Epithelial cell of esophagus (primary cell): ENCODE results near the gene SLC45A2.
"Not testable (repeated sequence)": the region's sequence is repeated elsewhere in the genome, so short reads cannot be mapped to it uniquely, and the experiment has no call there.

Source experiments
- DNase-seq: peaks from one replicate; pipeline ENCODE4 v3.0.0; 2010; ENCODE audit warnings: low read depth
- H3K4me3 ChIP-seq: 2 replicates; pipeline ENCODE4 v1.5.1; 2011; ENCODE audit warnings: mild to moderate bottlenecking, low read length, control low read depth
- TF ChIP-seq, protein P1 (sequence below): IDR thresholded peaks from 2 replicates; pipeline ENCODE4 v1.5.1; 2011; ENCODE audit warnings: low read depth, mild to moderate bottlenecking, low read length, control low read depth, inconsistent platforms; ENCODE audit not compliant: insufficient read depth; ENCODE audit errors: missing control alignments

SLC45A2 gene

DNA sequence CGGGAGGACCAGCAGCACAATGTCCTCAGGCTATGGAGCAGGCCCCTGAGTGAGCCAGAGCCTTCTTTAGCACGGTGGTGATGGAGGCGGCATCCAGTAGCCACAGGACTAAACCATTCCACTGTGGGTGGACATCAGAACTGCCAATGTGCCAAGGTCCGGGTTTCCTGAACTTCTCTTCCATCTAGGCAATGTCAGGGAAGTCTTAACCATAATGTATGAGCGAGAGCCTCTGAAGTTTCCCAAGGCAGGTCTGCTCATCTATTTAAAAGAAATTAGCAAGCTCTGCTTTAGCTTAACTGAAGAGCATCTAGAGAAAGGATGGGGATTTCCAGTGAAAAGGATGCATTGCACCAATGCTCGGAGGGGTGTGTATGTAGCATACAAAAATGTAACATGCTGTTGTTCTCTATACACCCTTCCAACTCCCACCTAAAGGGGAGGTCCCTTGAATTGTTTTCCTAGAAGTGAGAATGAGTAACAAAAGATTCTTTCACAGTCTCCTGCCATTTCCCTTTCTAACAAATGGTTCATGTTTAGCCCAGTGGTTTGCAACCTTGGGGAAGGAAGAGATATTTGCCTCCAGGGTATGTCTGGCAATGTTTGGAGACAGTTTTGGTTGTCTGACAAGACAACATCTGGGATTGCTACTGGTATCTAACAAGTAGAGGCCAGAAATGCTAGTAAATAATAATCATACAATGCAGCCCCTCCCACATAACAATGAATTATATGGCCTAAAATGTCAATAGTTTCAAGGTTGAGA lies 54.4 kb downstream of the SLC45A2 start:
- peak; percentile 63 for DNase-seq
- TF ChIP-seq, protein P1, sequence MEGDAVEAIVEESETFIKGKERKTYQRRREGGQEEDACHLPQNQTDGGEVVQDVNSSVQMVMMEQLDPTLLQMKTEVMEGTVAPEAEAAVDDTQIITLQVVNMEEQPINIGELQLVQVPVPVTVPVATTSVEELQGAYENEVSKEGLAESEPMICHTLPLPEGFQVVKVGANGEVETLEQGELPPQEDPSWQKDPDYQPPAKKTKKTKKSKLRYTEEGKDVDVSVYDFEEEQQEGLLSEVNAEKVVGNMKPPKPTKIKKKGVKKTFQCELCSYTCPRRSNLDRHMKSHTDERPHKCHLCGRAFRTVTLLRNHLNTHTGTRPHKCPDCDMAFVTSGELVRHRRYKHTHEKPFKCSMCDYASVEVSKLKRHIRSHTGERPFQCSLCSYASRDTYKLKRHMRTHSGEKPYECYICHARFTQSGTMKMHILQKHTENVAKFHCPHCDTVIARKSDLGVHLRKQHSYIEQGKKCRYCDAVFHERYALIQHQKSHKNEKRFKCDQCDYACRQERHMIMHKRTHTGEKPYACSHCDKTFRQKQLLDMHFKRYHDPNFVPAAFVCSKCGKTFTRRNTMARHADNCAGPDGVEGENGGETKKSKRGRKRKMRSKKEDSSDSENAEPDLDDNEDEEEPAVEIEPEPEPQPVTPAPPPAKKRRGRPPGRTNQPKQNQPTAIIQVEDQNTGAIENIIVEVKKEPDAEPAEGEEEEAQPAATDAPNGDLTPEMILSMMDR: no peak
- H3K4me3 ChIP-seq: no peak overlapping the region

- DNase-seq: no peak
- TF ChIP-seq, protein P1: no peak
Observed at GRCh38 chr5:33928283-33928682, 56.2 kb downstream of the SLC45A2 start.

DNA sequence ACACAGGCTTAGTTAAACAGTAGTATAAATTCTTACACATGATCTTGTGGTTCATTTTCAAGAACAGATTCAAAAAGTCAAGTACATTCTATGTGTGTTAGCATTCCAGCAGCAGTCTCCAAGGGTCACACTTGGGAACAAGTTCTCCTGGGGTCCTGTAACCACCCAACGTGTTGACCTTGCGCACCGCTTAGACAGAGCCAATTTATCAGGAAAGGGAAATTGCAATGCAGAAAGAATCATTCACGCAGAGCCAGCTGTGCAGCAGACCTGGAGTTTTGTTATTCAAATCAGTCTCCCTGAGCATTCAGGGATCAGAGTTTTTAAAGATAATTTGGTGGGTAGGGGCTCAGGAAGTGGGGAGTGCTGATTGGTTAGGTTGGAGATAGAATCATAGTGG lies 56.8 kb downstream of the SLC45A2 start:
- TF ChIP-seq, protein P1: no peak
- no peak for DNase-seq
- no peak overlapping the region for H3K4me3 ChIP-seq

More at GRCh38 chr5:33928283-33928682, 56.2 kb downstream of the SLC45A2 start:
- no peak overlapping the region for H3K4me3 ChIP-seq

GRCh38 chr5:33925278-33925677 lies 59.2 kb downstream of the SLC45A2 start:
- H3K4me3 ChIP-seq: no peak overlapping the region
- no peak for DNase-seq
- TF ChIP-seq, protein P1: no peak

GRCh38 chr5:33921002-33921401 lies 63.5 kb downstream of the SLC45A2 start:
- TF ChIP-seq, protein P1: no peak

GRCh38 chr5:33914844-33915243 lies 69.6 kb downstream of the SLC45A2 start:
- DNase-seq, H3K4me3 ChIP-seq: not testable (repeated sequence)

More at GRCh38 chr5:33921002-33921401, 63.5 kb downstream of the SLC45A2 start:
- no peak overlapping the region for H3K4me3 ChIP-seq
- no peak for DNase-seq

- H3K4me3 ChIP-seq, DNase-seq: not testable (repeated sequence)
Observed at GRCh38 chr5:33906248-33906647, 78.2 kb downstream of the SLC45A2 start.

GRCh38 chr5:33905381-33905780 lies 79.1 kb downstream of the SLC45A2 start:
- TF ChIP-seq, protein P1: no peak
- DNase-seq: no peak
- no peak overlapping the region for H3K4me3 ChIP-seq
